IMR-90 (cell line): ENCODE measurements around the gene ST6GALNAC3. TPM values are rescaled to one million over a fixed set of nuclear protein-coding genes. Genes with fewer than 3 reads are reported as not detected.

Experiments
- ATAC-seq: fragments of 200-7000 bp; cut with Tn5 transposase; 2 replicates; pipeline ENCODE4 v1.9.1; 2020; ENCODE audit warnings: low read depth, mild to moderate bottlenecking, moderate library complexity
- BruUV-seq: library from RNA; stranded (reverse); fragments of 400-500 nt; replicated peaks from 2 replicates; lab custom pipeline; 2021; lab: Mats Ljungman, UMichigan
- CTCF ChIA-PET: fragments of 300-600 bp; formaldehyde crosslinking; extraction: SDS; loops from one replicate; lab custom pipeline; 2021; ENCODE audit warnings: antibody characterized with exemption; lab: Yijun Ruan, JAX
- POLR2A ChIA-PET: fragments of 300-600 bp; sonication (Branson Sonifier 250); formaldehyde crosslinking; loops from one replicate; lab custom pipeline; 2022; ENCODE audit warnings: antibody characterized with exemption; ENCODE audit not compliant: unreplicated experiment; lab: Charles Lee
- DNase-seq: peaks from one replicate; pipeline ENCODE4 v3.0.0; 2013
- H2AFZ ChIP-seq: replicated peaks from 2 replicates; pipeline ENCODE3; 2013; ENCODE audit warnings: low read length, mild to moderate bottlenecking; ENCODE audit not compliant: poor library complexity
- H2AK5ac ChIP-seq: 2 replicates; pipeline ENCODE4 v1.6.1; 2013; ENCODE audit warnings: low read depth, low read length, inconsistent platforms
- H2AK9ac ChIP-seq: replicated peaks from 2 replicates; pipeline ENCODE3; 2013; ENCODE audit warnings: mild to moderate bottlenecking, low read depth, low read length, moderate library complexity; ENCODE audit not compliant: poor library complexity
- H2BK120ac ChIP-seq: 2 replicates; pipeline ENCODE4 v1.6.1; 2013; ENCODE audit warnings: low read depth, low read length, inconsistent platforms
- H2BK15ac ChIP-seq: 3 replicates; pipeline ENCODE4 v1.6.1; 2013; ENCODE audit warnings: low read depth, low read length, inconsistent platforms
- H2BK20ac ChIP-seq: 2 replicates; pipeline ENCODE4 v1.6.1; 2013; ENCODE audit warnings: low read depth, mild to moderate bottlenecking, inconsistent platforms, low read length, moderate library complexity
- H2BK5ac ChIP-seq: 2 replicates; pipeline ENCODE4 v1.6.1; 2013; ENCODE audit warnings: mild to moderate bottlenecking, low read depth, low read length, inconsistent platforms; ENCODE audit not compliant: poor library complexity, severe bottlenecking
- H3K14ac ChIP-seq: replicated peaks from 2 replicates; pipeline ENCODE4 v1.6.1; 2013; ENCODE audit warnings: low read depth, low read length, inconsistent platforms
- H3K18ac ChIP-seq: 2 replicates; pipeline ENCODE4 v1.6.1; 2013; ENCODE audit warnings: low read depth, low read length, control low read depth
- H3K23ac ChIP-seq: 2 replicates; pipeline ENCODE4 v1.6.1; 2013; ENCODE audit warnings: low read depth, low read length, inconsistent platforms
- H3K27ac ChIP-seq: 2 replicates; pipeline ENCODE4 v1.5.1; 2013; ENCODE audit warnings: mild to moderate bottlenecking, control low read depth, low read length; ENCODE audit not compliant: insufficient read depth
- H3K27me3 ChIP-seq: 2 replicates; pipeline ENCODE4 v1.6.1; 2013; ENCODE audit warnings: low read length; ENCODE audit not compliant: control insufficient read depth, insufficient read depth
- H3K36me3 ChIP-seq: 2 replicates; pipeline ENCODE4 v1.6.1; 2013; ENCODE audit warnings: low read length, mixed read lengths; ENCODE audit not compliant: control insufficient read depth, insufficient read depth
- H3K4ac ChIP-seq: 2 replicates; pipeline ENCODE4 v1.6.1; 2013; ENCODE audit warnings: low read depth, low read length, inconsistent platforms
- H3K4me1 ChIP-seq: 2 replicates; pipeline ENCODE4 v1.6.1; 2013; ENCODE audit warnings: low read length, mixed read lengths; ENCODE audit not compliant: control insufficient read depth, insufficient read depth
- H3K4me2 ChIP-seq: 2 replicates; pipeline ENCODE4 v1.6.1; 2013; ENCODE audit warnings: low read depth, mild to moderate bottlenecking, control low read depth, low read length, moderate library complexity
- H3K4me3 ChIP-seq: 2 replicates; pipeline ENCODE4 v1.5.1; 2013; ENCODE audit warnings: low read depth, mild to moderate bottlenecking, control low read depth, low read length, moderate library complexity; ENCODE audit not compliant: insufficient read depth
- H3K56ac ChIP-seq: 2 replicates; pipeline ENCODE4 v1.6.1; 2013; ENCODE audit warnings: low read length, inconsistent platforms; ENCODE audit not compliant: insufficient read depth; ENCODE audit errors: extremely low read depth
- H3K79me1 ChIP-seq, 2 experiments: 2 replicates each; pipeline ENCODE4 v1.6.1; 2013; ENCODE audit warnings: low read length in 2 of 2, inconsistent platforms in 1 of 2, low read depth in 1 of 2
- H3K9ac ChIP-seq: 2 replicates; pipeline ENCODE4 v1.6.1; 2013; ENCODE audit warnings: low read depth, low read length, control low read depth
- H3K9me1 ChIP-seq: 2 replicates; pipeline ENCODE4 v1.6.1; 2013; ENCODE audit warnings: low read length, inconsistent platforms; ENCODE audit not compliant: insufficient read depth
- H3K9me3 ChIP-seq: 2 replicates; pipeline ENCODE4 v1.6.1; 2013; ENCODE audit warnings: low read length; ENCODE audit not compliant: control insufficient read depth, insufficient read depth
- H4K20me1 ChIP-seq: 2 replicates; pipeline ENCODE4 v1.6.1; 2013; ENCODE audit warnings: low read length, inconsistent platforms; ENCODE audit not compliant: insufficient read depth
- H4K5ac ChIP-seq: 2 replicates; pipeline ENCODE4 v1.6.1; 2013; ENCODE audit warnings: mild to moderate bottlenecking, low read depth, low read length, control low read depth
- H4K8ac ChIP-seq, 2 experiments: 2 replicates each; pipeline ENCODE4 v1.6.1; 2013; ENCODE audit warnings: low read depth in 2 of 2, low read length in 2 of 2, control low read depth in 1 of 2, inconsistent platforms in 1 of 2
- H4K91ac ChIP-seq: 2 replicates; pipeline ENCODE4 v1.6.1; 2013; ENCODE audit warnings: low read depth, low read length, inconsistent platforms; ENCODE audit not compliant: insufficient read depth
- BHLHE40 ChIP-seq: fragments of 150-350 bp; IDR thresholded peaks from 2 replicates; pipeline ENCODE4 v1.6.1; 2016; ENCODE audit warnings: mild to moderate bottlenecking, low read depth, low read length
- CEBPB ChIP-seq: IDR thresholded peaks from 2 replicates; pipeline ENCODE4 v1.6.1; 2012; ENCODE audit warnings: low read depth, low read length, improper control_type of control experiment
- CHD1 ChIP-seq: IDR thresholded peaks from 2 replicates; pipeline ENCODE4 v1.6.1; 2012; ENCODE audit warnings: low read depth, low read length, improper control_type of control experiment
- CTCF ChIP-seq: conservative IDR thresholded peaks from 2 replicates; pipeline ENCODE4 v1.5.1; 2012; ENCODE audit warnings: mild to moderate bottlenecking, low read depth, low read length, improper control_type of control experiment
- ELK1 ChIP-seq: fragments of 150-350 bp; IDR thresholded peaks from 2 replicates; pipeline ENCODE4 v1.6.1; 2016; ENCODE audit warnings: low read depth, mild to moderate bottlenecking, low read length, moderate library complexity, borderline replicate concordance
- FOS ChIP-seq: fragments of 150-350 bp; IDR thresholded peaks from 2 replicates; pipeline ENCODE4 v1.6.1; 2016; ENCODE audit warnings: low read depth, low read length
- MAFK ChIP-seq: IDR thresholded peaks from 2 replicates; pipeline ENCODE4 v1.6.1; 2012; ENCODE audit warnings: low read depth, low read length, improper control_type of control experiment
- MAZ ChIP-seq: IDR thresholded peaks from 2 replicates; pipeline ENCODE4 v1.6.1; 2012; ENCODE audit warnings: low read depth, mild to moderate bottlenecking, low read length, improper control_type of control experiment, moderate library complexity, borderline replicate concordance
- MXI1 ChIP-seq: IDR thresholded peaks from 2 replicates; pipeline ENCODE4 v1.6.1; 2012; ENCODE audit warnings: low read depth, mild to moderate bottlenecking, low read length, moderate library complexity, borderline replicate concordance
- NFE2L2 ChIP-seq: fragments of 150-350 bp; IDR thresholded peaks from 2 replicates; pipeline ENCODE4 v1.6.1; 2016; ENCODE audit warnings: low read depth, mild to moderate bottlenecking, low read length
- POLR2A ChIP-seq: IDR thresholded peaks from 2 replicates; pipeline ENCODE4 v1.6.1; 2012; ENCODE audit warnings: mild to moderate bottlenecking, low read depth, low read length
- RAD21 ChIP-seq: IDR thresholded peaks from 2 replicates; pipeline ENCODE4 v1.6.1; 2012; ENCODE audit warnings: low read length, improper control_type of control experiment
- RCOR1 ChIP-seq: IDR thresholded peaks from 2 replicates; pipeline ENCODE4 v1.6.1; 2012; ENCODE audit warnings: mild to moderate bottlenecking, low read length, improper control_type of control experiment; ENCODE audit not compliant: insufficient replicate concordance
- RFX5 ChIP-seq: IDR thresholded peaks from 2 replicates; pipeline ENCODE4 v1.8.0; 2012; ENCODE audit warnings: low read depth, mild to moderate bottlenecking, low read length, moderate library complexity
- SMC3 ChIP-seq: fragments of 150-350 bp; IDR thresholded peaks from 2 replicates; pipeline ENCODE4 v1.6.1; 2016; ENCODE audit warnings: low read depth, mild to moderate bottlenecking, antibody characterized with exemption, low read length, moderate library complexity
- USF2 ChIP-seq: fragments of 150-350 bp; IDR thresholded peaks from 2 replicates; pipeline ENCODE4 v1.6.1; 2017; ENCODE audit warnings: mild to moderate bottlenecking, antibody characterized with exemption, low read length, low read depth
- WGBS, 2 experiments: methylation state at CpG; one replicate each; pipeline versions ENCODE4 v1.1.5 to v1.1.7; 2013; ENCODE audit warnings: missing lambda C conversion rate in 2 of 2; ENCODE audit not compliant: insufficient read length in 1 of 2; ENCODE audit errors: extremely low coverage in 2 of 2; 5-methylcytosine and 5-hydroxymethylcytosine counted together
- dilution Hi-C: fragments of 300-500 bp; cut with HindIII; formaldehyde crosslinking; loops from one replicate; pipeline ENCODE4 v1.14.3; 2018; ENCODE audit warnings: low sequenced_read_pairs; ENCODE audit not compliant: unreplicated experiment
- in situ Hi-C: fragments of 300-500 bp; cut with MboI; formaldehyde crosslinking; loops from 3 replicates; pipeline ENCODE4 v1.14.3; 2019; ENCODE audit warnings: low sequenced_read_pairs, inconsistent platforms, mixed read lengths
- intact Hi-C: fragments of 100-400 bp; cut with micrococcal nuclease; formaldehyde crosslinking; loops from 2 replicates; pipeline ENCODE4 v1.10.0; 2022
- polyA plus RNA-seq, 3 experiments: library from polyadenylated mRNA; depleted of rRNA; stranded (reverse); fragments of >200 nt; gene quantifications; 2 replicates each; pipeline ENCODE4 v1.2.3, GENCODE V29; 2012; ENCODE audit warnings: low replicate concordance in 1 of 3
- total RNA-seq: library from RNA; depleted of rRNA; stranded (reverse); fragments of >200 nt; gene quantifications from 2 replicates; pipeline ENCODE4 v1.2.3, GENCODE V29; 2012

The ST6GALNAC3 gene
- total and polyA plus RNA-seq, 2 of the 4 experiments (the other 2 are of a cell fraction): 0.65 to 1.3 TPM

DNA sequence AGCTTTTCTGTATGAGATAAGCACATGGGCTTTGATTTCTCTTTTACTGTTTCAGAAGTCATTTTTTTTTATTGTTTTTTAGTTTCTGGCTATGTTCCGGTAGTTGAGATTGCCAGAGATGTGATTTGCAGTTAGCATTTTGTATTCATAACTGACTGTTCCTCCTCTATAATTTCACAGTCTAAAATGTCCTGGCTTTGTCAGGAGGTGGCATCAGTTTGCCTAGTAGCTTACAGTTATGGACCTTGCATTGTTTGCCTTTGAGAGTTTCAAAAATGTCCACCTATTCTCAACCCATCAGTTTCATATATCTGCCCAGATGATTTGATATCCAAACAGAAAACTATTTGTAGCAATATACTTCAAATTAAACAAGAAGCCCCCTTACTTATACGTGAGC lies 39.5 kb upstream of the ST6GALNAC3 start:
- no peaks in the 10 kb centered on the region for H3K79me1 ChIP-seq
- no peak overlapping the region for H4K91ac ChIP-seq
- DNase-seq (peak; percentile 4), ATAC-seq (peak; percentile 64)
- no peak overlapping the region for H2BK15ac ChIP-seq
- peaks cover 2% of the 10 kb centered on the region; the same call in 1 of the 2 replicates for H3K27me3 ChIP-seq
- no peak overlapping the region for H4K5ac ChIP-seq
- H3K9me3 ChIP-seq: no peaks in the 10 kb centered on the region
- H4K20me1 ChIP-seq: no peaks in the 10 kb centered on the region
- no peak overlapping the region for H3K4ac ChIP-seq
- no peak overlapping the region for H2AFZ ChIP-seq
- no CpG with 5 or more reads among the region's 2 CpGs for WGBS, 2 experiments
- no peak overlapping the region for H3K14ac ChIP-seq
- no peaks in the 10 kb centered on the region for H3K4me1 ChIP-seq
- H3K56ac ChIP-seq: no peak overlapping the region
- no peak overlapping the region for H2BK20ac ChIP-seq
- H2BK5ac ChIP-seq: no peak overlapping the region
- no peaks in the 10 kb centered on the region for H3K9me1 ChIP-seq
- H2BK120ac ChIP-seq: no peak overlapping the region
- H3K4me2 ChIP-seq: no peak overlapping the region
- TF ChIP-seq CHD1 (no peak), SMC3 (peak; percentile 26; the same call in 1 of the 2 replicates), USF2 (no peak), NFE2L2 (no peak), FOS (no peak), CEBPB (no peak), POLR2A (no peak), RFX5 (no peak), MXI1 (no peak), RAD21 (peak; percentile 46), RCOR1 (no peak), CTCF (peak; percentile 31; the same call in 1 of the 2 replicates), MAFK (no peak), BHLHE40 (no peak), ELK1 (no peak), MAZ (no peak)
- H4K8ac ChIP-seq: no peak overlapping the region
- no peak overlapping the region for H3K23ac ChIP-seq
- in situ Hi-C loops: no loop called here
- H3K4me3 ChIP-seq: no peak overlapping the region
- no peak overlapping the region for H2AK5ac ChIP-seq
- H3K18ac ChIP-seq: no peak overlapping the region
- dilution Hi-C loops: no loop called here
- no peak overlapping the region for H3K27ac ChIP-seq
- no peak overlapping the region for H2AK9ac ChIP-seq
- ChIA-PET POLR2A (no interaction called here), CTCF (interaction anchor here (0.6 to 1.2 kb wide), 7 partner anchors 9 to 246 kb away, joined by 3 to 4 read pairs (median 4); partner anchors contain the start of gene ST6GALNAC3)
- BruUV-seq: no TSS peak
- no peaks in the 10 kb centered on the region for H3K36me3 ChIP-seq
- no peak overlapping the region for H3K9ac ChIP-seq
- intact Hi-C loops: loop anchor here (5.0 kb wide), 1 partner anchor 112 kb away; no protein-coding TSS in a partner anchor
